Neural progenitor cell (in vitro differentiated cells): ENCODE results near the gene TIMP3. TPM values are rescaled to one million over a fixed set of nuclear protein-coding genes. Genes with fewer than 3 reads are reported as not detected.

Experiments
- DNase-seq: peaks from one replicate; pipeline ENCODE4 v3.0.0-alpha.2; 2016; ENCODE audit warnings: low spot score
- H2AFZ ChIP-seq: fragments of 200-600 bp; sonication (generic); replicated peaks from 2 replicates; pipeline ENCODE4 v1.6.1; 2016; ENCODE audit warnings: antibody characterized with exemption
- H3F3A ChIP-seq: fragments of 200-600 bp; sonication (generic); 2 replicates; pipeline ENCODE4 v1.6.1; 2016; ENCODE audit warnings: antibody characterized with exemption, low read depth
- H3K27ac ChIP-seq: fragments of 200-600 bp; sonication (generic); 2 replicates; pipeline ENCODE4 v1.5.1; 2016; ENCODE audit warnings: mild to moderate bottlenecking
- H3K27me3 ChIP-seq: fragments of 200-600 bp; sonication (generic); 2 replicates; pipeline ENCODE4 v1.6.1; 2016; ENCODE audit warnings: mild to moderate bottlenecking, moderate library complexity
- H3K36me3 ChIP-seq: fragments of 200-600 bp; sonication (generic); 2 replicates; pipeline ENCODE4 v1.5.1; 2016
- H3K4me1 ChIP-seq: fragments of 200-600 bp; sonication (generic); 2 replicates; pipeline ENCODE4 v1.6.1; 2016; ENCODE audit warnings: mixed run types
- H3K4me2 ChIP-seq: fragments of 200-600 bp; sonication (generic); 2 replicates; pipeline ENCODE4 v1.6.1; 2016
- H3K4me3 ChIP-seq: fragments of 200-600 bp; sonication (generic); 2 replicates; pipeline ENCODE4 v1.5.1; 2016
- H3K79me2 ChIP-seq: fragments of 200-600 bp; sonication (generic); 2 replicates; pipeline ENCODE4 v1.6.1; 2016; ENCODE audit warnings: low read depth
- H3K9ac ChIP-seq: fragments of 200-600 bp; sonication (generic); 2 replicates; pipeline ENCODE4 v1.6.1; 2016
- H3K9me3 ChIP-seq: fragments of 200-600 bp; sonication (generic); 2 replicates; pipeline ENCODE4 v1.5.1; 2016; ENCODE audit warnings: low read depth
- H4K20me1 ChIP-seq: fragments of 200-600 bp; sonication (generic); 2 replicates; pipeline ENCODE4 v1.6.1; 2016; ENCODE audit warnings: low read depth
- H3K27ac Mint-ChIP-seq: 3 replicates; pipeline ENCODE4 v1.8.0; 2021; ENCODE audit warnings: mixed read lengths
- H3K27me3 Mint-ChIP-seq: 2 replicates; pipeline ENCODE4 v1.8.0; 2022; ENCODE audit warnings: low read depth, mild to moderate bottlenecking, inconsistent platforms, moderate library complexity, mixed read lengths; ENCODE audit not compliant: insufficient read depth
- H3K36me3 Mint-ChIP-seq: 3 replicates; pipeline ENCODE4 v1.8.0; 2021; ENCODE audit warnings: mixed read lengths
- H3K4me1 Mint-ChIP-seq: 3 replicates; pipeline ENCODE4 v1.8.0; 2021; ENCODE audit warnings: mixed read lengths
- H3K4me3 Mint-ChIP-seq: 3 replicates; pipeline ENCODE4 v1.8.0; 2021; ENCODE audit warnings: mild to moderate bottlenecking, moderate library complexity, mixed read lengths
- H3K9me3 Mint-ChIP-seq: 3 replicates; pipeline ENCODE4 v1.8.0; 2020; ENCODE audit warnings: mixed read lengths
- EZH2 ChIP-seq: fragments of 200-600 bp; sonication (generic); IDR thresholded peaks from 2 replicates; pipeline ENCODE4 v1.6.1; 2017; ENCODE audit warnings: antibody characterized with exemption, mild to moderate bottlenecking, moderate library complexity
- EZH2phosphoT487 ChIP-seq: fragments of 200-600 bp; sonication (generic); IDR thresholded peaks from 2 replicates; pipeline ENCODE4 v1.6.1; 2017; ENCODE audit warnings: antibody characterized with exemption
- total RNA-seq: library from RNA; depleted of rRNA; stranded (reverse); fragments of >200 nt; gene quantifications from 2 replicates; pipeline ENCODE4 v1.2.3, GENCODE V29; 2015; ENCODE audit warnings: low replicate concordance
- TF ChIP-seq, protein P1 (sequence below): fragments of 200-600 bp; sonication (generic); IDR thresholded peaks from 2 replicates; pipeline ENCODE4 v1.5.1; 2017; ENCODE audit warnings: antibody characterized with exemption, mild to moderate bottlenecking

Gene TIMP3
- total RNA-seq, 1 donor from 2014 or later, result 6.3 TPM

DNA sequence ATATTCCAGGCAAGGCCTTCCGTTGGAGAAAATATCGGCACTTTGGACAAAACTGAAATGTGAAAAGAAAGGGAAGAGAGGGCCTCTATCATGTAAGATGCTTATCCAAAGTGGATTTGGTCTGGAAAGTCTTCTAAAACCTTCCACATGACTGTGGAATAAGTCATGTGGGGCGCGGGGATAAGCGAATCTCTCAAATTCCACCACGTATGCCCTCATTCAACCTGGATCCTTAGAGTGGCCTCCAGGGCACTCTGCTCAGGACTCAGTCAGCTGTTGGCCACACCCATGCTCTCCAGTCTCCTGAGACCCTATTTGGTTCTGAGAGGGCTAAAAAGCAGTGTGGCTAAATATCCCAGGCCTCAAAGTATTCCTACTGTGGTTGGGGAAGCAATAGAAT, 2.0 kb upstream of the TIMP3 start:
- DNase-seq, result no peak
- Histone ChIP-seq H3K4me1 (peaks cover 32% of the 10 kb centered on the region), H3F3A (no peaks in the 10 kb centered on the region), H3K4me2 (no peak overlapping the region), H3K79me2 (no peaks in the 10 kb centered on the region), H3K4me3 (no peak overlapping the region), H2AFZ (no peak overlapping the region), H3K9me3 (no peaks in the 10 kb centered on the region), H3K36me3 (no peaks in the 10 kb centered on the region), H4K20me1 (peaks cover 17% of the 10 kb centered on the region), H3K9ac (no peak overlapping the region), H3K27ac (no peak overlapping the region), H3K27me3 (peaks cover 37% of the 10 kb centered on the region)
- Mint-ChIP-seq H3K9me3 (no peaks in the 10 kb centered on the region), H3K27ac (no peak overlapping the region), H3K4me3 (no peak overlapping the region), H3K27me3 (peaks cover 12% of the 10 kb centered on the region), H3K36me3 (no peaks in the 10 kb centered on the region), H3K4me1 (peaks cover 36% of the 10 kb centered on the region)
- TF ChIP-seq EZH2phosphoT487 (no peak), EZH2 (no peak)
- TF ChIP-seq, protein P1, sequence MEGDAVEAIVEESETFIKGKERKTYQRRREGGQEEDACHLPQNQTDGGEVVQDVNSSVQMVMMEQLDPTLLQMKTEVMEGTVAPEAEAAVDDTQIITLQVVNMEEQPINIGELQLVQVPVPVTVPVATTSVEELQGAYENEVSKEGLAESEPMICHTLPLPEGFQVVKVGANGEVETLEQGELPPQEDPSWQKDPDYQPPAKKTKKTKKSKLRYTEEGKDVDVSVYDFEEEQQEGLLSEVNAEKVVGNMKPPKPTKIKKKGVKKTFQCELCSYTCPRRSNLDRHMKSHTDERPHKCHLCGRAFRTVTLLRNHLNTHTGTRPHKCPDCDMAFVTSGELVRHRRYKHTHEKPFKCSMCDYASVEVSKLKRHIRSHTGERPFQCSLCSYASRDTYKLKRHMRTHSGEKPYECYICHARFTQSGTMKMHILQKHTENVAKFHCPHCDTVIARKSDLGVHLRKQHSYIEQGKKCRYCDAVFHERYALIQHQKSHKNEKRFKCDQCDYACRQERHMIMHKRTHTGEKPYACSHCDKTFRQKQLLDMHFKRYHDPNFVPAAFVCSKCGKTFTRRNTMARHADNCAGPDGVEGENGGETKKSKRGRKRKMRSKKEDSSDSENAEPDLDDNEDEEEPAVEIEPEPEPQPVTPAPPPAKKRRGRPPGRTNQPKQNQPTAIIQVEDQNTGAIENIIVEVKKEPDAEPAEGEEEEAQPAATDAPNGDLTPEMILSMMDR, result no peak

GRCh38 chr22:32800158-32800882, 1.2 kb upstream of the TIMP3 start:
- Histone ChIP-seq H3K4me1 (peaks cover 34% of the 10 kb centered on the region), H3K4me2 (no peak overlapping the region), H2AFZ (no peak overlapping the region), H3K27ac (no peak overlapping the region), H3K4me3 (no peak overlapping the region), H3K36me3 (no peaks in the 10 kb centered on the region), H3K9me3 (no peaks in the 10 kb centered on the region), H4K20me1 (peaks cover 25% of the 10 kb centered on the region), H3K9ac (no peak overlapping the region), H3K79me2 (no peaks in the 10 kb centered on the region), H3F3A (no peaks in the 10 kb centered on the region), H3K27me3 (peaks cover 37% of the 10 kb centered on the region)
- TF ChIP-seq, protein P1, result no peak
- no peak for TF ChIP-seq EZH2phosphoT487
- TF ChIP-seq EZH2, result no peak
- H3K27me3 Mint-ChIP-seq, result peaks cover 12% of the 10 kb centered on the region
- peaks cover 36% of the 10 kb centered on the region for H3K4me1 Mint-ChIP-seq
- H3K9me3 Mint-ChIP-seq, result no peaks in the 10 kb centered on the region
- H3K27ac Mint-ChIP-seq, result no peak overlapping the region
- DNase-seq, result no peak
- H3K4me3 Mint-ChIP-seq, result peak overlapping the region; percentile 76
- no peaks in the 10 kb centered on the region for H3K36me3 Mint-ChIP-seq

DNA sequence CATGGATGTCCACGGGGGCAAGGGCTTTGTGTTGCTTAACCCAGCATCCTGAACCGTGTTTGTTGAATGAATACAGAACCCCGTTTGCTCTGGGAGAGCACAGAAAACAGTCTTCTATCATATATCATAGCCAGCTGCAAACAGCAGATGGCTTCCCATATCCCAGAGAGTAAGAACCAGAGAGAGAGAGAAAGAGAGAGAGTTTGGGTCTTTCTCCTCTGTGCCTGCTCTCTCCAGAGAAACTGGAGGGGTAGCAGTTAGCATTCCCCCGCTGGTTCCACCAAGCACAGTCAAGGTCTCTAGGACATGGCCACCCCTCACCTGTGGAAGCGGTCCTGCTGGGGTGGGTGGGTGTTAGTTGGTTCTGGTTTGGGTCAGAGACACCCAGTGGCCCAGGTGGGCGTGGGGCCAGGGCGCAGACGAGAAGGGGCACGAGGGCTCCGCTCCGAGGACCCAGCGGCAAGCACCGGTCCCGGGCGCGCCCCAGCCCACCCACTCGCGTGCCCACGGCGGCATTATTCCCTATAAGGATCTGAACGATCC, 440 bp upstream of the TIMP3 start:
- peaks cover 36% of the 10 kb centered on the region for H3K4me1 Mint-ChIP-seq
- Histone ChIP-seq H3K79me2 (no peaks in the 10 kb centered on the region), H2AFZ (peak overlapping the region; percentile 7), H3K4me2 (peak overlapping the region; percentile 92), H3K36me3 (no peaks in the 10 kb centered on the region), H3K9ac (no peak overlapping the region), H4K20me1 (peaks cover 26% of the 10 kb centered on the region), H3K27ac (no peak overlapping the region), H3F3A (no peaks in the 10 kb centered on the region), H3K4me1 (peaks cover 34% of the 10 kb centered on the region), H3K27me3 (peaks cover 37% of the 10 kb centered on the region), H3K9me3 (no peaks in the 10 kb centered on the region), H3K4me3 (peak overlapping the region; percentile 73)
- peak overlapping the region; percentile 76 for H3K4me3 Mint-ChIP-seq
- no peaks in the 10 kb centered on the region for H3K9me3 Mint-ChIP-seq
- H3K27me3 Mint-ChIP-seq, result peaks cover 12% of the 10 kb centered on the region
- H3K36me3 Mint-ChIP-seq, result no peaks in the 10 kb centered on the region
- no peak for DNase-seq
- TF ChIP-seq EZH2phosphoT487 (no peak), EZH2 (no peak)
- TF ChIP-seq, protein P1, result no peak
- no peak overlapping the region for H3K27ac Mint-ChIP-seq
